Measurements from ENCODE around the gene FBXO48.

- TF ChIP-seq, protein P1, sequence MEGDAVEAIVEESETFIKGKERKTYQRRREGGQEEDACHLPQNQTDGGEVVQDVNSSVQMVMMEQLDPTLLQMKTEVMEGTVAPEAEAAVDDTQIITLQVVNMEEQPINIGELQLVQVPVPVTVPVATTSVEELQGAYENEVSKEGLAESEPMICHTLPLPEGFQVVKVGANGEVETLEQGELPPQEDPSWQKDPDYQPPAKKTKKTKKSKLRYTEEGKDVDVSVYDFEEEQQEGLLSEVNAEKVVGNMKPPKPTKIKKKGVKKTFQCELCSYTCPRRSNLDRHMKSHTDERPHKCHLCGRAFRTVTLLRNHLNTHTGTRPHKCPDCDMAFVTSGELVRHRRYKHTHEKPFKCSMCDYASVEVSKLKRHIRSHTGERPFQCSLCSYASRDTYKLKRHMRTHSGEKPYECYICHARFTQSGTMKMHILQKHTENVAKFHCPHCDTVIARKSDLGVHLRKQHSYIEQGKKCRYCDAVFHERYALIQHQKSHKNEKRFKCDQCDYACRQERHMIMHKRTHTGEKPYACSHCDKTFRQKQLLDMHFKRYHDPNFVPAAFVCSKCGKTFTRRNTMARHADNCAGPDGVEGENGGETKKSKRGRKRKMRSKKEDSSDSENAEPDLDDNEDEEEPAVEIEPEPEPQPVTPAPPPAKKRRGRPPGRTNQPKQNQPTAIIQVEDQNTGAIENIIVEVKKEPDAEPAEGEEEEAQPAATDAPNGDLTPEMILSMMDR (IDR thresholded peaks at IDR 0.05): no peak
- TF ChIP-seq POLR2AphosphoS5 (IDR thresholded peaks at IDR 0.05; ENCODE audit: low read depth, low read length): no peak
- no peak for TF ChIP-seq REST (IDR thresholded peaks at IDR 0.05; ENCODE audit: insufficient read depth in 1 of 2, low read depth in 2 of 2, low read length in 1 of 2)
- no peak for TF ChIP-seq SIN3A (IDR thresholded peaks at IDR 0.05; ENCODE audit: borderline replicate concordance, insufficient read depth, low read depth, low read length)
- TF ChIP-seq TCF7L2 (IDR thresholded peaks at IDR 0.05; ENCODE audit: low read depth, low read length): no peak
These were observed 51.6 kb downstream of the FBXO48 start for GRCh38 chr2:68415521-68415920.

Measured in Panc1 (cell line).